GM19395 (cell line): ENCODE results near the gene CPEB4.

ENCODE experiments used
- ATAC-seq: cut with Tn5 transposase; IDR thresholded peaks from one replicate; pipeline ENCODE4 v1.9.1; 2021; ENCODE audit warnings: mild to moderate bottlenecking, moderate library complexity; ENCODE audit not compliant: unreplicated experiment

Gene CPEB4

DNA sequence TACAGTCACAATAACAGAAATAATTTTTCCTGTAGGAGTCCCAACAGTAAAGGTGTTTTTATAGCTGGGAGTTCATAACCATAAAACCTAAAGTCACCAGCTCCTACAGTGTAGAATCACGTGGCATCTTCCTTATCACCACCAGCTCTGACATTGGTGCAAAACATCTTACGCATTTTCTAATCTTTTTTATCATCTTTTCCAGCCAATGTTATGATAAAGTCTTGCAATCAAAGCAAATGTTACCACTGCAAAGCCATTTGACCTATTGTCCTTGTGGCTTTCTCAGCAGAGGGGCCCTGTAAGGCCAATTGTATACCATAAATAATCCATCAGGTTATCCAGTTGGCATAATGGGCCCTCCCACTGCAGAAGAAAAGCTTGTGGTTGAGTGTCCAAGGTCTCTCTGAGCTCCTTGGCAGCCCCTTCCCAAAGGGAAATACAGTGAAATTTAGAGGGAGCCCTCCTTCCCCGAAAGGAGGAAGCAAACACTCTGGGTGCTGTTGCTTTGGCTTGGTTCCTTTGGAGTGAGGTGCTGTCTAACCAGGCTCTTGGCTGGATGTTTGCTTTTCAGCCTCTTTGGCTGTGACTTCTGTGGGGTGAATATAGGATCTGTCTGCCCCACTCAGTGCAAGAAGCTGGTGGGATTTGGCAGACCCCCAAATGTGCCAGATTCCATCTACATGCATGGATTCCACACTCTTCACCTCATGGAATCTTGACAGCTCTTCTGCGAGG lies 29.3 kb upstream of the CPEB4 start:
- ATAC-seq: no peak

DNA sequence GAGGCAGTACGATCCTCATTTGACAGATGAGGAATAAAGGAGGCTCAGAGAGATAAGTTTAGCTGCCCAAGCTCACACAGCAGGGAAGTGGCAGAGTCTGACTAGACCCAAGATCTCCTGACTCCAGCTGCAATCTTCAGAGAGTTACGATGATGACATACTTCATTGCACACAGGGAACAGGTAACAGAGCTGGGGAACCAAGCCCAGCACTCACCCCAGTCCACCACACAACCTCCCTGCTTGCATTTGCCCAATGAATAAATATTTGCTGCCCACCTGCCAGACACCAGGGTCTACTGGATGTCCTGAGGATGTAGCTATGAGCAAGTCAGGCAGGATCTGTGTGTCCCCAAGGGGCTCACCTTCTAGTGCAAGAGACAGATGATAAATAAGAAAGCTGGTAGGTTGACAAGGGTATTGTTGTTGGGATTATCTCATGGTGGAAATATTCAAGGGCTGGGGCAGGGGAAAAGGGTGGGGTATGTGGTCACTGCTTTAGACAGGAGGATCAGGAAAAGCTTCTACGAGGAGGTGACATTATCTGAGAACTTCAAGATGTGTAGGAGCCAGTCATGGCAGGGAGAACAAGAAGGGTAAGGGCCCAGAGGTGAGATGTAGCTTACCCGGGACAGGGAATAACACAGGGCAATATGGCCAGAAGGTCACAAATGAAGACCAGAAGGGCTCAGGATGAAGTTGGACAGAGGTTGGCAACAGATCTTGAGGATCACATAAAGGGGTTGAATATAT lies 28.6 kb upstream of the CPEB4 start:
- no peak for ATAC-seq

DNA sequence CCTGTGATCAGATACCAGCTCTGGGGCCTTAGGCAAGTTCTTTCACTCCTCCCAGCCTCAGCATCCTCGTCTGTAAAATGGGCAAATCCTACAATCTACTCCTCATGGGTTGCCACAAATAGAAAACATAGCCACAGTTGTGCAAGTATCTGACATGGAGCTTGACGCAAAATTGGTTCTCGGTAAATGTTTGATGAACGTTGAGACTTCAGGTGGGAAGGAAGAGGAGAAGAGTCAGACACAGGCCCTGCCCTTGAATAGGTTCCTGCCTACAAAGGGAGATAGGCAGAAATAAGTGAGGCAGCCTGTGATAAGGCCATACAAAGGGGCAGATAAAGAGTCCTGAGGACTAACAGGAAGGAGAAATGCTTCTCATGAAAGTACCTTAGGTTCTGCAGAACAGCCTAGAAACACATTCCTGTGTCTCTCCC lies 26.1 kb upstream of the CPEB4 start:
- ATAC-seq: no peak

DNA sequence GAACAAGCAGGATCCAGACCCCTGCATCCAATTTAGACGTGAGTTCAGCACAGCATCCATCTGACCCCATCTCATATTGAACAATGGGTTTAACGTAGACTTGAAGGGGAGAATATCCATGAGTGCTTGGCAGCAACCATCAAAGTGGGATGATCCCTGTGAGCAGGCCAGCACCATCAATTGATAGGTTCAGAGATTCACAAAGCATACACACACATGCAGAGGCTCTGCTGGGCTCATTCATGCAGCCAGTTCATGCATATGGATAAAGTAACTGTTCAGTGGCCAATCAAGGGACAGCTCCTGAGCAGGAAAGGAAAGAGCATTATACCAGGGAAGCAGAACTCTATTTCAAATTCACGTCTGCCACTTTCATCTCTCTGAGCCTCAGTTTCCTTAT lies 24.8 kb upstream of the CPEB4 start:
- no peak for ATAC-seq

DNA sequence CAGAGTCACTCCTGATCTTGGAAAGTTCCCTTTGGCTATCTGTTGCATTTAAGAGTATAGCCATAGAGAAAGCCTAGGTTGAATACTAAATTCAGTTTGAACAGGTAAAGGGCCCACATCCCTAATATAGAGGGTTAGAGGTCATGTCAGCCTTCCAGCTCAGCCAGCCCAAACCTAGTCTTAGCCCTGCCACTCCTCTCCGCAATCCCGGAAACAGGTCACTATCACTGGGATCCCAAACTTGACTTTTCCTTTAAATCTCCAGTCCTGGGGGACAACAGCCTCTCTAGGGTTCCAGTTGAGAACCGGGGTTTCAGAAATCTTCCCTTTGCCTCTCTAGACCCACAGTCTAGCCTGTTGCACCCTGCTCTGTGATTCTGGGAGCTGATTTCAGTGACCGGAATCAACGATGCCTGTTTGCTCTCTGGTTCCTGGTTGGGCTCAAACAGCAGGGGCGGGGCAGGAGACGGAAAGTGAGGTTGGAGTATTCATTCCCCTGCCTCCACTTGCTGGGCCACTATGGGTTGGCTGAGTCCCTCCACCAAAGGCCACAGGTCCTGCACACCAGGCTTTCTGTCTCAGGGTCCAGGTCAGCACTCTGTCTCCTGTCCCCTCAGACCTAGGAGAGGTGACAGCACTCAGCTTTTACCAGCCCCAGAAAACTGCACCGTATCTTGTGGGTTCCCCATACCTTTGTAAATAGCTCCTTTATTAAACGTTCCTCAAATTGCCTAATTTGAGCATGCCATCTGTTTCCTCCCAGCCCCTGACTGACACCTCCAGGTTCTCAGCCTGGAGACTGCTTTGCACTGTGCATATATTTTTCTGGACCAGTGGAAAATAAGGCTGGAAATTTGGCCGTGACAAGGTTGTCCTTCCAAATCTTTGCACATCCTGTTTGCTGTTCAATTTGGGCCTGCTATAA lies 23.8 kb upstream of the CPEB4 start:
- ATAC-seq: no peak

DNA sequence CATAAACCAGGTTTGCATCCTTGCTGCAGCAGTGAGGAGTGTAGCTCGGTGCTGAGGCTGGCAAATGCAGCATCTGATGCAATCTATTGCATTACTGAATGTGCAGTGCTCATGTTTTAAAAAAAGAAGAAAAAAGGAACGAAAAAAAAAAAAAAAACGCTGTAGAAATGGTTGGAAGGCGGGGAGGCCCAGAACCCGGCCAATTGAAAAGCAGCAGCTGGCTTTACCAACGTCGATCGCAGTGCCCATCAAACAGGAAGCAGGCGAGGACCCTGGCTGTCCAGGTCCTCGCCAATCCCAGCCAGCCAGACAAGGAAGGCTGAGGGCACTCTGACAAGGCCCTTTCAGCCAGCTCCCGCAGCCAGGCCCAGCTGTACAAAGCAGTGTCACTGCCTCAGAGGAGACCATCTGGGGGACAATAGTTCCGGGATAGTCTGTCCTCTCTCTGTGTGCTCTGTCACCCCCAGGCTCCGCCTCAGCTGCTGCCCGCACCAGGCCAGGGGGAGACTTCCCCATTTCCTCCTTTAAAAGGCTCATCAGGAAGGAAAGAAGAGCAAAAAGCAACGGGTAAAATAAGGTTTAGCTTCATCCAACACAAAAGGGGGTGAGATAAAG lies 21.8 kb upstream of the CPEB4 start:
- no peak for ATAC-seq

DNA sequence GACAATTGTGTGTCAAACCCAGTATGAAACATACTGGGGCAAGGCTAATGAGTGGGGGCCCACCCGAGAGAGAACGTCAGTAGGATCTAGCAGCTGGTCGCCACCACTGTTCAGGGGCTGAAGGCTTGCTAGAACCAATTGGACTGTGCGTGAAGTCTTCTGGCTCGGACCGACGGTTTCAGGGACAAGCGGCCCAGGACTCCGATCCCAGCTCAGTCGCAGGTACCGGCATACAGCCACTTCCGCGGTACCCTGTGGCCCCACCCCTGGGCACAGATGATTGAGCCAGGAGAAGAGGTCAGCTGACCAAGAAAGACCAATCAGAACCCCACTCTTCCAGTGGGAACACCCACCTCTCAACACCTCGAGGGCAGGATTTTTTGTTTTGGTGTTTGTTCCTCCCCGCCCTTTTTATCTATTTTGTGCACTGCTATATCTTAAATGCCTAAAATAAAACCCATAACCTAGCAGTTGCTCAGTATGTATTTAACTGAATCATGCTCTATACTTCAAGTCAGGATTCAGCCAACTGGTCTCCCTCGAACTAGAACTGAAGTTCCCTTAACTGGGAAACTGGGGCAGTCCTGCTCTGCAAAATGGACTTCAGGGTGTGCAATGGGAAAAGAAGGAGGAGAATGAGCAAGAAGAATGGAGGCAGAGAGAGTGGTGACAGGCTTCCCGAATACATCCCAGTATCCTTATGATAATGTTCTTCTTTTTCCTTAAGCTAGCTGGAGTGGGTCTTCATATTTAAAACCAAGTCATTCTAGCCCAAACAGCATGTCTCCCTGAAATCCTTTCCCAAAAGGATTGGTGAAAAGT lies 21.1 kb upstream of the CPEB4 start:
- no peak for ATAC-seq

DNA sequence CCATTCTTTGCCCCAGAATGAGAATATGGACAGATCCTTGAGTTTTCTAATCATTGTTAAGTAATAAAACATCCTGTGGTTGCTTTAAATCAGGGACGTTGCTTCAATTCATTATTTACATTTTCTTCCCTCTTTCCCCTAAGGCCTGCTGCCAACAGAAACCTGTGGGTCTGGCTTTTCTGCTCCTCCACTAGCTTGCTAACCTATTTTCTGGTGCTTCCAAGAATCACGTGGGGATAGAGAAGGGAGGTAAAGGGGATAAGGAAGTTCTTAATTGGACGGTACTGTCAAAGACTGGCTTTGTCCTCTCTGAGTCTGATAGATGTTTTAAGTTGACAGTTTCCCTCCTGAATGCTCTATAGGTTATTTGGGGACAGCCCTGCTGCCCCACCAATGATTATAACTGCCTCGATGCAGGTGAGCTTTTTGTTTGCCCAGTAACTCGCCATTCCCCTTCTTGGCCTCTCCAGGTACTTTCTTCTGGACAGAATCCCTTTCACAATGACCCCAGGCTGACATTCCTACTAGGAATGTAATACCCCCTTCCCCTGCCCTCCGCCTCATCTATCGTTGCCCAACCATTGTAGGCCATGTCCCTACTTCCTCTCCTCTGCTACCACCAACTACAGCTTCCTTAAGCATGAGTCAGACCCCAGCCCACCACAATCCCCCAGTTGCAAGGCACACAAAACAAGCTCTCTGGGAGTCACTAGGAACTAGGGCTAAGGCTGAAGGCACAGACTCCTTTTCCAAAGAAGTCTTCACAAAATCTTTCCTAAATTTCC lies 19.9 kb upstream of the CPEB4 start:
- ATAC-seq: no peak

DNA sequence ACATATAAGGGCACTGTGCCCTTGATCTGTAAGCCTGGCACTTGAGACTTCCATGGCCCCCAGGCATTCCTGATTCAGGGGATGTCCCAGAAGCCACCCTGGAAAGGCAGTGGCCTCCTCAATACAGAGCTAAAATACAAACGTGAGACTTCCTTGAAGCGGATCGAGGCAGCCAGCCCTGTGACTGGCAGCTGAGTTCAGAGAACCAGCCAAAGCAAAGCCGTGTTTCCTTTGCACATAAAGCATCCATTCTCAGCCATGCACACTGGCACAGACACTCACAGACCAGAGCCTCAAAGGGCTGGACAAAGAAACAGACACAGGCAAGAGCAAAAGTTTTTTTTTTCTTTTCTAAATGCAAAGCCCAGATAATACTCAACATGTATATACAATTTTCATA lies 18.8 kb upstream of the CPEB4 start:
- ATAC-seq: no peak

DNA sequence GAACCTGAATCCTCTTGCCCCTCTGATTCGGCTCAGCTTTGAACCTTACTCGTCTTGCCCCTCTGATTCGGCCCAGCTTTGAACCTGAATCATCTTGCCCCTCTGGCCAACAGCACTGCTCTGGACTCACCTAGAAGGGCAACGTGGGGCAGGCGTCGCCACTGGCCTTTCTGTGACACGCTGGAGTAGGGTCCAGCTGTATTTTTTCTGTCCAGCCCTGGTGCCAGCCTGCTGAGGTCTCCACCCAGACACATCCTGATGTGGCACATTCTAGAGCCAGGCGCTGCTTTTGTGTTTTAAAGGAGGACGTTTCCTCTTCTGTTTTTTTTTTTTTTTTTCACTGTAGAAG lies 15.2 kb upstream of the CPEB4 start:
- ATAC-seq: no peak

DNA sequence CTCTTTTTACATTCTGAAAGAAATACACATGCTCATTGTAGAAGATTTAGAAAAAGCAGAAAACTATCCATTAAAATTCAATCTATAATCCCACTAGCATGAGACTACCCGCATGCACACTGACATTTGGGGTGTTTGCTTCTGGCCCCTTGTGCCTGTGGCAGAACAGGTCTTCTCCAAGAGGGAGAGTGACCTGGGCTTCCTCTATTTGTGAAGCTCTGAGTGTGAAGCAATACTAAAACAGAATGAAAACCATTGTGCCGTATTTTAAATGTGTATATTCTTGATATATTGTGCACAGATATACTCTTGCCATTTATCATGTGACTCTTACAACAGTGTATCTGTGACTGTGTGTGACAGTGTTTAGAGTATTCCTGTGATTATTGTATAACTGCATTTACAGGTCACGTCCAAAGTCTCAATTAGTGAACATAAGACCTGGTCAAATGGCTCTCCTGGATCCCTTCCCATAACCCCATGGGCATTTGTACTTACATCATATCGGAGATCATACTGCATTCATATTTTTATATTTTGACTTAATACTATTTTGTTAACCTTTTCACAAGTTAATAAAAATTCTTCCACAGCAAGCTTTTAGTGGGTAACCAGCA lies 14.7 kb upstream of the CPEB4 start:
- ATAC-seq: no peak

DNA sequence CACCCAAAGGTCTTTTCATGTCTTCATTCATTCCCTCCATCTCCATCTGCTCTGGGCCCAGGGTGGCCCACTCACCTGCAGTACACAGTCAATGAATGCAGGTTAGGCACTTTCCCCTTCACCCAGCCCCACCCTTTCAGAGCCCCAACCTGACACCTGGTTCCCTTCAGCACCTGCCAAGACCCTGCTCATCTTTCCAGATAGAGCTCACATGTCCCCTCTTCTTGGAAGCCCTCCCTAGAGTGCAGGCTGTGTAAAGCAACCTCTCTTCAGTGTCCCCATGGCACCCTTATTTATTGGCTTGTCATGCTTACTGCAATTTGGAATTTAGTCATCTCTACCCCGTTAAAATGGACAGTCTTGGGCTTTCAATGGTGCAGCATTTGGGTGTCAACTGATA lies 13.0 kb upstream of the CPEB4 start:
- no peak for ATAC-seq

DNA sequence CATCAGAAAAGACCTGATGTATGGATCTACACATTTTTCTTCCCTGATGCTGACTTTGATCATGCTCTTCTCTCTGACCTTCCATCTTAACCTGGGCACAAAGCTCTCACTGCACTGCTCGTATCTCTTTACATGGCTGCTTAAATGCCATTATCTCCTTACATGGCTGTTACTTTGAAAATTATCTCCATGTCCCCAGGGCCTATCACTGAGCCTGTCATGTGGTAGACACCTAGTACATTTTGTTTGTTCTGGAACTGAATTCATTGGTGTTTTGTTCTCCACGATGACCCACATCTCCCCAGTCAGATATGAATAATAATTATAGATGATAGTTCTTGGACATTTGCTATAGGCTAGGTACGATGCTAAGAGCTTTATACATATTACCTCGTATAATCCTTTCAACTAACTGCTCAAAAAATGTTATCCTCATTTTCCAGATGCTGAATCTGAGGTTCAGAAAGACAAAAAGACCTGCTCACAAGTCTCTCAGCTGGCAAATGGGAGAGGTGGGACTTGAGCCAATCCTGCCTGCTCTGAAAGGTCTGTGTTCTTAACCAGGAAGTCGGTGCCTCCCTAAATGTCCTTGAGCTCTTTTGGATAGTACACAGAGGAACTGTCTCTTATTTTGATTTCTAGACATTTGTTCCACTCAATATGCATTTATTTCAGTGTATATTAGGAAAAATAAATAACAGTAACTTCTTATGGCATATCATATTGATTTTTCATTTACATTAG lies 9.8 kb upstream of the CPEB4 start:
- no peak for ATAC-seq

DNA sequence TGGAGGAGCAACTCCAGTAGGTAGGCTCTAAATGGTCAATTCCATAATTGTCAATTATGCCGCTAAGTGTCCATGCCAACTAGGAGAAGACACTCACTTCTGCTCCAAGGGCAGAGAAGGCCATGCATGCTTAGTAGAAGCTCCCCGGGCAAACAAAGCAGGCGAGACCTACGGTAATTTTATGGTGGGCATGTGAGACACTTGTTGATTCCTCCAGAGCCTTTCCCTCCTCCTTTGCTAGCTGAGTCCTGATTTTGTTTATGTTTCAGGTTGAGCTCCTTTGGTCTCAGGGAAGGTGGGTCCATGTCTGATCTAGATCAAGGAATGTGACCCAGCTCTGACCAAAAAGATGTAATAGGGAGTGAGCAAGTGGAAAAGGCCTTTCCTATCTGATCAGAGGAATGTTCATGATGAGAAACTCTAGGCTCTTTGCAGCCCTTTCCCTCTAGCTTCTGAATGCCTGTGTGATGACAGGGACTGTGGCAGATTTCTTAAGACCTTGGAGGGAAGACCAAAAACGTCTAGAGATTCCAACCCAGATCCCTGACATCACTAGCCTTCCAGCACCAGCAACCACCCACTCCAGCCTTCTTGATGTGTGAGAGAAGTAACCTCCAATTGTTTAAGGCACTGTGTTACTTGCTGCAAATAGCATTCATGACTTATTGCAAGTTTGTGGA lies 7.7 kb upstream of the CPEB4 start:
- no peak for ATAC-seq

DNA sequence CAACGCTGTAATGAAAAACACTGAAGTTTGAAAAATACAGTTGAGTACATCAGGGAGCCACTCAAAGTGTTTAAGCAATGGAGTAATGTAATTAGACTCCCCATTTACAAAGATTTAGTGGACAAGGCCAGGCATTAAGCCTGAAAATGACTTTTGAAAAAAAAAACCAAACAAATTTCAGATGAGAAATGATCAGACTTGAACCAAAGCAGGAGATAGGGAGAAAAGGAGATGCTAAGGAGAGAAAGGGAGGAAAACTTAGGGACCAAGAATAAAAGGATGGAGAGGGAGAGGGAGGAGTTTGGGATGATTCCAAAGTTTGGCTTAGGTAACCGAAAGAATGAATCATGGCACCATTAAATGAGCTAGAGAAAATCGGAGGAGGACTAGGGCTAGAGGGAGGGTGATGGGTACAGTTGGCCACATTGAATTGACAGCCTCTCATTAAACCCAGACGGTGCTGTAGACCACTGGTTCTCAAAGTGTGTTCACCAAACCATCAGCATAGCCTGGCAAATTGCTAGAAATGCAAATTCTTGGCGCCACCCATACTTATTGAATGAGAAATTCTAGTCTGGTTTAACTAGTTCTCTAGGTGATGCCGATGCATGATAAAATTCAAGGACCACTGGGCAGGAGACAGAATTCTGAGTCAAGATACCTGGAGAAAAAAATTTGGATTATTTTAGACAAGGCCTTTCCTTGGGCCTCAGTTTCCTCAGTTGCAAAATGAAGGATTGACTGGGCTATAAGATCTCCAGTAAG lies 6.2 kb upstream of the CPEB4 start:
- ATAC-seq: no peak

DNA sequence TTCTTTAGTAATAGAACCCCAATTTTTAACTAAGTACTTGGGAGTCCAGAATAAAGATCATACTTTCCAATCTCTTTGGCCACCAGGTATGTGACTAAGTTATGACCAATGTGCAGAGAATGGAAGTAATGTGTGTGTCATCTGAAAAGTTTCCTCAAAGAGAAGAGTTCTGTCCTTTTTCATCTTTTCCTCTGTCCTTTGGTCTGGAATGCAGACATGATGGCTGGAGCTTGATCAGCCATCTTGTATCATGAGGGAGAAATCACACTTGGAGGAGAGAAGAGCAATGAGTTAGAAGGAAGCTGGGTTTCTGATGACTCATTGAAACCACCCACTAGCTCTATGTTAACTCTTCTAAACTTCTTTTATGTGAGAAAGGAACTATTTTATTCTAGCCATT lies 5.5 kb upstream of the CPEB4 start:
- ATAC-seq: no peak

DNA sequence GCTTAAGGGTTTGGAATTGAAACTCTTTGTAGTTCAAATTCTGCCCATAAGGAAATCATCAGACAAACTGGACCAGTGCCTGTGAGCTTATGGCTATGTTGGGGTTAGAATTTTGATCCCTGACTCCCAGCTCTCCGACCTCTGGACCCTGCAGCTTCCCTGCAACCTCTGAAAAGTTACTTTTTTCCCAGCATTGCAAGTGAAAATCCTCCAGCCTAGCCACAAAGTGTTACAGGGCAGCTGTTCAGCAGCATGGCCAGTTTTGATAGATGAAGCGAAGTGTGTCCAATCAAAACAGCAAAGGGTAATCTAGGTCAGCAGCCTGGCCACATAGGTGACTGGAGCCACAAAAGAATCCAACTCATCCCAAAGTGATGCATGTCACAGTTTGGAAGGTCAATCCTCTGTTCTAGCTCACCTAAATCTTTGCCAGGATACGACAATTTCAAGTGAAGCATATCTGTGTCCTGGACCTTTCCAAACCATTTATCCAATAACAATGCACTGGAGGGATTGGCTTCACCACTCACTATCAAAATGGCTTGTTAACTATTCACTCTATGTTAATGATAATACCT lies 4.7 kb upstream of the CPEB4 start:
- ATAC-seq: no peak
